Occipital lobe (tissue), 2 donors: ENCODE results near the gene SPATA31C2. TPM values are rescaled to one million over a fixed set of nuclear protein-coding genes. Genes with fewer than 3 reads are reported as not detected.
"Not testable (repeated sequence)": the region's sequence is repeated elsewhere in the genome, so short reads cannot be mapped to it uniquely, and the experiment has no call there.

ENCODE experiments used
- DNase-seq: peaks from one replicate; lab custom pipeline; 2025; lab: John Stamatoyannopoulos, UW
- total RNA-seq: library from RNA; depleted of rRNA; stranded (reverse); fragments of >200 nt; gene quantifications from one replicate; pipeline ENCODE4 v1.2.3, GENCODE V29; 2014

Gene SPATA31C2
- total RNA-seq, 1 donor from 2014 or later, result not detected

GRCh38 chr9:88127700-88128300 is 10.5 kb downstream of the SPATA31C2 start:
- not testable (repeated sequence) for DNase-seq

GRCh38 chr9:88123413-88123812 is 14.9 kb downstream of the SPATA31C2 start:
- not testable (repeated sequence) for DNase-seq

GRCh38 chr9:88118121-88118520 is 20.2 kb downstream of the SPATA31C2 start:
- not testable (repeated sequence) for DNase-seq

- not testable (repeated sequence) for DNase-seq
Observed at GRCh38 chr9:88114968-88115612, 23.2 kb downstream of the SPATA31C2 start.

GRCh38 chr9:88114283-88114967 is 23.9 kb downstream of the SPATA31C2 start:
- not testable (repeated sequence) for DNase-seq

GRCh38 chr9:88113156-88114130 is 24.8 kb downstream of the SPATA31C2 start:
- DNase-seq, result not testable (repeated sequence)

- DNase-seq, result no peak
Observed at GRCh38 chr9:88110026-88110425, 28.2 kb downstream of the SPATA31C2 start.

DNA sequence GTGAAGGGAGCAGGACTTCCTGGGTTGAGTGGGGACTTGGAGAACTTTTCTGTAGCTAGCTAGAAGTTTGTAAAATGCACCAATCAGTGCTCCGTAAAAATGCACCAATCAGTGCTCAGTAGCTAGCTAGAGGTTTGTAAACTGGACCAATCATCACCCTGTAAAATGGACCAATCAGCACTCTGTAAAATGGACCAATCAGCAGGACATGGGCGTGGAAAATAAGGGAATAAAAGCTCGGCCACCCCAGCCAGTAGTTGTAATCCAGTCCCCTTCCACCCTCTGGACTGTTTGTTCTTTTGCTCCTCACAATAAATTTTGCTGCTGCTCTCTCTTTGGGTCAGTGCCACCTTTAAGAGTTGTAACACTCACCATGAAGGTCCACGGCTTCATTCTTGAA is 29.5 kb downstream of the SPATA31C2 start:
- DNase-seq, result no peak

- DNase-seq, result no peak
Observed at GRCh38 chr9:88106492-88106891, 31.8 kb downstream of the SPATA31C2 start.

- DNase-seq, result no peak
Observed at GRCh38 chr9:88092797-88093331, 45.4 kb downstream of the SPATA31C2 start.

DNA sequence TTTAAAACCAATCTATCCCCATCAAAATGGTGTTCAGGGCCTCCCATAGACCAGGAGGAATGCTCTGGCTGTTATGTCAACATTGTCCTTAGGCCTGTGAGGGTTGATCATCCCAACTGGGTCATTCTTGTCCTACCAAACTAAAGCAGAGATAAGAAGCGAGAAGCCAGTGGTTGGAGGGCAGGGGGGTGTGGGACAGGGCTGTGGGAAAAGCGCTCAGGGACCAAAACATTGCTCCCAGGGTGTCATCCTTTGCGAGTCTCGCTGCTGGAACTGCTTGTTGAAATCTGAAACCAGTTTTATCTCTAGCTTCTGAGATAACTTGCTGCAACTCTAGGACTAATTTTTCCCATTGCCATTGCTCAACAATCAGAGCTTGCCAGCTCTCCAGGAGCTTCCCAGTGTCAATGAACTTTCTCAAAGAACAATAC is 48.1 kb downstream of the SPATA31C2 start:
- DNase-seq, result no peak

- no peak for DNase-seq
Observed at GRCh38 chr9:88087906-88088305, 50.4 kb downstream of the SPATA31C2 start.

GRCh38 chr9:88085476-88085875 is 52.8 kb downstream of the SPATA31C2 start:
- DNase-seq, result no peak

DNA sequence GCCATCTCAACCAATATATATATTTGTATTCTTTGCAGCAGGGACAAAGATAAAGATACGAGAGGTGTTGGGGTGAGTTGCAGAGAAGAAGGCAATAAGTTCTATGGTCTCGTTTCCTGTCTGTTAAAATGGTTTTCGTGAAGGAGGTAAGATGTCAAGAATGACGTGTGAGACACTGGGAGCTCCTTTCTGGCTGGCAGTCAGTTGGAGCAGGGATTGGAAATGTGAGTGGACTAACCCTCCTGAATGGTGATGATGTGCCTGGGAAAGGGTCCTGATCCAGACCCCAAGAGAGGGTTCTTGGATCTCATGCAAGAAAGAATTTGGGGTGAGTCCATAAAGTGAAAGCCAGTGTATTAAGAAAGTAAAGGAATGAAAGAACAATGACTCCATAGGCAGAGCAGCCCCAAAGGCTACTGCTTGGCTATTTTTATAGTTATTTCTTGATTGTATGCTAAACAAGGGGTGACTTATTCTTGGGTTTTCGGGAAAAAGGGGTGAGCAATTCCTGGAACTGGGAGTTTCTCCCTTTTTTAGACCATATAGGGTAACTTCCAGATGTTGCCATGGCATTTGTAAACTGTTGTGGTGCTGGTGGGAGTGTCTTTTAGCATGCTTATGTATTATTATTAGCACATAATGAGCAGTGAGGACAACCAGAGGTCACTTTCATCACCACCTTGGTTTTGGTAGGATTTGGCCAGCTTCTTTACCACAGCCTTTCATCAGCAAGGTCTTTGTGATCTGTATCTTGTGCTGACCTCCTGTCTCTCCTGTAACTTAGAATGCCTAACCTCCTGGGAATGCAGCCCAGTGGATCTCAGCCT is 53.7 kb downstream of the SPATA31C2 start:
- no peak for DNase-seq

Other genes with a start within 250 kb of the SPATA31C2 start
- gene SPATA31C1, start 220.5 kb downstream of the SPATA31C2 start, total RNA-seq, result not detected
- 12.6 TPM for gene CDK20, start 163.9 kb downstream of the SPATA31C2 start, total RNA-seq
- gene SPIN1, start 250.0 kb upstream of the SPATA31C2 start, total RNA-seq, result 361 TPM